Raji (cell line): ENCODE data around the gene PLA2G2F.

ENCODE experiments used
- POLR2A ChIP-seq: IDR thresholded peaks from 2 replicates; pipeline ENCODE4 v1.6.1; 2011; ENCODE audit warnings: low read depth, low read length, control low read depth; ENCODE audit not compliant: insufficient read depth

Gene PLA2G2F

GRCh38 chr1:20168564-20169491, 29.7 kb downstream of the PLA2G2F start:
- TF ChIP-seq POLR2A, result no peak

DNA sequence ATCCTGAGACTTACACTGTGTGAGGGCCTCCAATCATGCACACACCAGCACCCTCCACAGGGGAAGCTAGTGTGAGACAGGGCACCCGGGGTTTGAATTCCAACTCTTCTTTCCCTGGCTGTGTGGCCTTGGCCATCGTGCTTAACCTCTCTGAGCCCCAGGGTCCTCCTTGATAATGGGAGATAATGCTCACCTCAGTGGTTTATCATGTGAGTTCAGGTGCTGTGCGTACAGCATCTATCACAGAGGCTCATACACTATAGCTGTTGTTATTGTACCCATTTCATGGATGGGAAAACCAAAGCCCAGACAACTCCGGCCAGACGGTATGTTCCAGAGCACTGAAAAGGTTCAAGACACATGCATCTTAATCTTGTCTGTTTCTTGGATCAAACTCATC, 30.8 kb downstream of the PLA2G2F start:
- TF ChIP-seq POLR2A, result no peak

DNA sequence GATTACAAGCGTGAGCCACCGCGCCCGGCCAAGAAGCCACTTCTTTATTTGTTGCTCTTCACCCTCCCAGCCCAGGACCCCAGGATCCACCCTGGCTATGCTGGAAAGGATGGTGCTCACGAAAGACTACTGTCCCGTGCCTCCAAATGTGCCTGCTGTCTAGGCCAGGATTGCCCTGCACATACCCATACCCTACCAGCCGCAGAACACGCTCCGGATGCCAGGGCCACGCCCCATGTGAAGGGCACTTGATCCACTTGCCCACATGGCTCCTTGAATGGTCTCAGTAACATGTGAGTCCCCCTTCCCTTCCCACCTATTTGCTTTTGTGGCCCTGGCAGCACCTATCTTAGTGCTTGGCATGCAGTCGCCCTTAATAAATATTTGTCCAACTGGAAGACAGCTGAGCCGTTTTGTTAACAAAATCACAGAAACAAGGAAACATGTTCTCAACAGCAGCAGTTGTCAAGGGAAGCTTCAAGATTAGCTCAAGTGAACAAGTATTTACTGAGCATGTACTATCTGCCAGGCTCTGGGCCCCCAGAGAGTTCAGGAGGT, 33.0 kb downstream of the PLA2G2F start:
- no peak for TF ChIP-seq POLR2A

- no peak for TF ChIP-seq POLR2A
These were observed 36.0 kb downstream of the PLA2G2F start for GRCh38 chr1:20174937-20175666.

DNA sequence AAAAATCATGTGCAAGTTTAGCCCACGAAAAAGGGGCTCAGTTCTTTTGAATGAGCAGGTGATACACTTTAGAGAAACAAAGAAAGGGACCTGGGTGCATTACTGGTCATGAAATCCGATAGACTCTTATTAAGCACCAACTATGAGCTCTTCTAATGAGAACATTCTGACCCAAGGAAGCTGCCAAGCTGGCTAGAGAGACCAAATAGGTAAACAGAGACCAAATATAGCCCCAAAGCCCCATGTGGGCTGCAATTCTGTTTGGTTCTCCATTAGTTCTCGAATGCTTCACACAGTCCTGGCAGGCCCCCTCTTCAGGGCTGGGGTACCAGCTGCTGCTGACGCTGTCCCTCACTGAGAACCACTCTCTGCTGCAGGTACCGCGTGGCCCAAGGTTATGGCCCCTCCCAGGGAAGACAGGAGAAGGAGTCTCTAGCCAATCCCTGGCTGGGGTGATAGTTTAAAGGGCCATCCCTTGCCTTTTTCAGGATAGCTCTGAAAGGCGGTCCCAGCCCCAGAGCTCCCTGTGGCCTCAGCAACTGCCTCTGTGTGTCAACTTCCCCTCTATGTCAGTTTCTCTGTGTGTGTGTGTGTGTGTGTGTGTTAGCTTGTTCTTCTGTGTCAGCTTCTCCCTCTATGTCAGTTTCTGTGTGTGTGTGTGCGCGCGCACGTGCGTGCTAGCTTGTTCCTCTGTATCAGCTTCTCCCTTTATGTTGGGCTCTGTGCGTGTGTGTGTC, 39.7 kb downstream of the PLA2G2F start:
- no peak for TF ChIP-seq POLR2A

DNA sequence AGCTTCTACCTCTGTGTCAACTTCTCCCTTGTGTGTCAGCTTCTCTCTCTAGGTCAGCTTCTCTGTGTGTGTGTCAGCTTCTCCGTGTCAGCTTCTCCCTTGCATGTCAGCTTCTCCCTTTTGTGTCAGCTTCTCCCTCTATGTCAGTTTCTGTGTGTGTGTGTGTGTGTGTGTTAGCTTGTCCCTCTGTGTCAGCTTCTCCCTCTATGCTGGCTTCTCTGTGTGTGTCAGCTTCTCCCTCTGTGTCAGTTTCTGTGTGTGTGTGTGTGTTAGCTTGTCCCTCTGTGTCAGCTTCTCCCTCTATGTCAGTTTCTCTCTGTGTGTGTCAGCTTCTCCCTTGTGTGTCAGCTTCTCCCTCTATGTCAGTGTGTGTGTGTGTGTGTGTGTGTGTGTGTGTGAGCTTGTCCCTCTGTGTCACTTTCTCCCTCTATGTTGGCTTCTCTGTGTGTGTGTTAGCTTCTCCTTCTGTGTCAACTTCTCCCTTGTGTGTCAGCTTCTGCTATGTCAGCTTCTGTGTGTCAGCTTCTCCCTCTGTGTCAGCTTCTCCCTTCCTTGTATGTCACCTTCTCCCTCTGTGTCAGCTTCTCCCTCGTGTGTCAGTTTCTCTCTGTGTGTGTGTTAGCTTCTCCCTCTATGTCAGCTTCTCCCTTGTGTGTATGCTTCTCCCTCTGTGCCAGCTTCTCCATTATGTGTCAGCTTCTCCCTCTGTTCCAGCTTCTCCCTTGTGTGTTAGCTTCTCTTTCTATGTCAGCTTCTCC, 40.4 kb downstream of the PLA2G2F start:
- no peak for TF ChIP-seq POLR2A

DNA sequence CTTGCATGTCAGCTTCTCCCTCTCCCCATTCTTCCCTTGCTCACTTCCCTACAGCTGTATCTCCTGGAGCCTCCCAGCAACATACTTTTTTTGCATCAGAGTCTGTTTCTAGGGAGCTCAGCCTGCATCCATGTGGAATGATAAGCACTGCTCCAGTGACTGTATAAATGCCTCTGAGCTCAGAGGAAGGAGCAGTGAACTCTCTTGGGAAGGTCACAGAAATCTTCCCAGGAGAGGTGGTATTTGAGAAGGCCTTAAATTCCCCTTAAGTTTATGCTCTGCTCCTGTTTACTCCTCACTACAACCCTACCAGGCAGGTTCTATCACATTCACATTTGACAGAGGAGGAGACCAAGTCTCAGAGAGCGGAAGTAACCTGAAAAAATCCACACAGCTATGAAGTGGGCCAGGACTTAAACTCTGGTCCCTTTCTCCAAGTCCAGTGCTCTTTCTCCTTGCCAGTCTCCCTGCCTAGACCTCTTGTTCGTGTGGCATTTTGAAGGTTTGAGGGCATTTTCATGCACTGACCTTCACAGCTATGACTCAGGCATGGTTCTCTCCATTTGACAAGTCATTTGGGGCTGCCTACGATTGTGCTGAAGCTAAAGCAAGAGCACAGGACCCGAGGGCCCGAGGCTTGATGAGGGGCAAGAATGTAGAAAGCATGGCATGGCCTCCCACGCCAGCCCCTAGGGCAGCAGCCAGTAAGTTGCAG, 41.2 kb downstream of the PLA2G2F start:
- TF ChIP-seq POLR2A, result no peak

- no peak for TF ChIP-seq POLR2A
These were observed 41.7 kb downstream of the PLA2G2F start for GRCh38 chr1:20180844-20181207.

GRCh38 chr1:20182415-20182814, 43.3 kb downstream of the PLA2G2F start:
- no peak for TF ChIP-seq POLR2A

- no peak for TF ChIP-seq POLR2A
These were observed 43.9 kb downstream of the PLA2G2F start for GRCh38 chr1:20183035-20183434.

GRCh38 chr1:20183616-20184271, 44.6 kb downstream of the PLA2G2F start:
- TF ChIP-seq POLR2A, result no peak

- no peak for TF ChIP-seq POLR2A
These were observed 45.4 kb downstream of the PLA2G2F start for GRCh38 chr1:20184481-20184900.
